Transverse colon (tissue), 4 donors: ENCODE data around the gene NECAB2. TPM values are rescaled to one million over a fixed set of nuclear protein-coding genes. Genes with fewer than 3 reads are reported as not detected.

ENCODE experiments used
- DNase-seq: peaks from one replicate; pipeline ENCODE4 v3.0.0-alpha.2; 2019
- H3K27ac ChIP-seq, 4 donors: fragments of 200-600 bp; sonication (generic); 2 replicates each; pipeline ENCODE4 v1.5.1; 2016 to 2018; ENCODE audit warnings: inconsistent platforms in 4 of 4
- H3K27me3 ChIP-seq: fragments of 200-600 bp; sonication (generic); 2 replicates; pipeline ENCODE4 v1.5.1; 2017; ENCODE audit warnings: inconsistent platforms
- H3K36me3 ChIP-seq, 4 donors: fragments of 200-600 bp; sonication (generic); 2 replicates each; pipeline ENCODE4 v1.5.1; 2017 to 2019; ENCODE audit warnings: inconsistent platforms in 4 of 4
- H3K4me1 ChIP-seq, 4 donors: fragments of 200-600 bp; sonication (generic); 2 replicates each; pipeline ENCODE4 v1.5.1; 2017 to 2020; ENCODE audit warnings: inconsistent platforms in 4 of 4
- H3K4me3 ChIP-seq, 4 donors: fragments of 200-600 bp; sonication (generic); 1 replicate in 1 of 4; 2 replicates in 3 of 4; pipeline versions ENCODE4 v1.5.1 to v1.6.1; 2017 to 2019; ENCODE audit warnings: inconsistent platforms in 4 of 4
- H3K9me3 ChIP-seq, 2 donors: fragments of 200-600 bp; sonication (generic); 2 replicates each; pipeline ENCODE4 v1.5.1; 2017 to 2019; ENCODE audit warnings: inconsistent platforms in 2 of 2
- EP300 ChIP-seq: sonication (generic); formaldehyde crosslinking; IDR thresholded peaks from one replicate; pipeline ENCODE4 v1.6.1; 2017; ENCODE audit warnings: antibody characterized with exemption, low read depth
- POLR2A ChIP-seq: fragments of 450-650 bp; IDR thresholded peaks from one replicate; pipeline ENCODE4 v1.6.1; 2016; ENCODE audit warnings: antibody characterized with exemption, mild to moderate bottlenecking, moderate library complexity
- POLR2AphosphoS5 ChIP-seq, 3 donors: sonication (generic); formaldehyde crosslinking; IDR thresholded peaks; one replicate each; pipeline ENCODE4 v1.6.1; 2016; ENCODE audit warnings: antibody characterized with exemption in 3 of 3
- WGBS, 2 donors: methylation state at CpG; one replicate each; pipeline ENCODE4 v1.1.5; 2018; ENCODE audit warnings: low coverage in 1 of 2; 5-methylcytosine and 5-hydroxymethylcytosine counted together
- in situ Hi-C, 4 donors: fragments of 200-750 bp; cut with MboI; loops; one replicate each; pipeline versions ENCODE4 v1.15.0 to v1.15.1; 2017; ENCODE audit warnings: low sequenced_read_pairs in 3 of 4, low pct_ligation_motif_present in 1 of 4, low pct_unique_long_range_greater_than_20kb in 1 of 4
- intact Hi-C: fragments of 100-400 bp; cut with DNase I; formaldehyde crosslinking; loops from one replicate; pipeline ENCODE4 v1.15.1; 2023; ENCODE audit warnings: low total_unique reads
- total RNA-seq, 4 donors: library from RNA; depleted of rRNA; stranded (reverse); fragments of >200 nt; gene quantifications; one replicate each; pipeline ENCODE4 v1.1.0, GENCODE V29; 2016
- TF ChIP-seq, protein P1 (sequence below), 5 experiments: fragments of 200-600 bp in 3 of 5; fragments of 450-650 bp in 2 of 5; sonication (generic) in 3 of 5; IDR thresholded peaks; 1 replicate in 2 of 5; 2 replicates in 3 of 5; pipeline ENCODE4 v1.5.1; 2016 to 2017; ENCODE audit warnings: antibody characterized with exemption in 5 of 5, inconsistent platforms in 3 of 5, mild to moderate bottlenecking in 2 of 5, moderate library complexity in 1 of 5

The NECAB2 gene
- total RNA-seq, 4 donors from 2014 or later: 0.41 TPM; not detected in 3

DNA sequence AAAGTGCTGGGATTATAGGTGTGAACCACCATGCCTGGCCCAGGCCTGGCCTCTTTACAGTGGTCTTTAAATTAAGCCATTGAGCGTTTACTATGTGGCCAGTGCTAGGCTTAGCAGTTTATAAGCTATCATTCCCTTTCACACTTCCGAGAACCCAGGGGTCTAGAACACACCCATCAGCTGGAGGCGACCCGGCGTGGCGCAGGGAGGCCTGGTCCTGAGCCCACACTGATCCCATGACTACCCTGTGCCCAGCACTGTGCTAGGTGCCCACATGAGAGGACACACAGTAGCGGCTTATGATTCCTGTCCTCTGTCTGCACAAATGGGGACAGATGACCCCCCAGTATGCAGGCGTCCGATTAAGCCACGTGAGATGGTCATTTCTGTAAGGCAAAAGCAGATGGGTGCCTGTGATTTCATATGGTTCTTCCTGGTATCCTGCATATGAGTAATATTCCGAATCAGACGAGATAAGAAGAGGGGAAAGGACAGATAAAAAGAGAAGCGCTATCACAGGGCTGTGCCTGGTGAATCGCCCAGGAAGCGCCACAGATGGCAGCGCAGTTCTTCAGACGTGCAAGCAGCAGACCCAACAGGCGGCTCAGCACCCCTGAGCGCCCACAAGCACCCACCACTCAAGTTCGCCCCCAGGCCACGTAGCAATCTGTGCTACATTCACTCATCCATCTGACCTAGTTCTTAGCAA lies 9.8 kb upstream of the NECAB2 start:
- Histone ChIP-seq H3K9me3 (no peaks in the 10 kb centered on the region), H3K27me3 (no peaks in the 10 kb centered on the region), H3K27ac (no peak overlapping the region), H3K4me1 (peaks cover 5 to 21% (median 13%) of the 10 kb centered on the region in 4 donors), H3K36me3 (peaks cover 0 to 4% (median 0%) of the 10 kb centered on the region in 4 donors), H3K4me3 (no peak overlapping the region)
- no peak for DNase-seq
- in situ Hi-C loops (loop anchor here in 3 of 4 donors (25.0 kb wide), 3 partner anchors 104 to 529 kb away; partner anchors contain the start of genes ADAD2 (in 1 of the 3) and TAF1C (in 1 of the 3)), intact Hi-C loops (loop anchor here (10.0 kb wide), 1 partner anchor 133 kb away; no protein-coding TSS in a partner anchor)
- 60 to 86% methylated on average over 3 to 21 of the region's 21 CpGs for WGBS, 2 donors
- TF ChIP-seq POLR2A (no peak), EP300 (no peak), POLR2AphosphoS5 (IDR thresholded peaks at IDR 0.05) (no peak)
- TF ChIP-seq, protein P1, sequence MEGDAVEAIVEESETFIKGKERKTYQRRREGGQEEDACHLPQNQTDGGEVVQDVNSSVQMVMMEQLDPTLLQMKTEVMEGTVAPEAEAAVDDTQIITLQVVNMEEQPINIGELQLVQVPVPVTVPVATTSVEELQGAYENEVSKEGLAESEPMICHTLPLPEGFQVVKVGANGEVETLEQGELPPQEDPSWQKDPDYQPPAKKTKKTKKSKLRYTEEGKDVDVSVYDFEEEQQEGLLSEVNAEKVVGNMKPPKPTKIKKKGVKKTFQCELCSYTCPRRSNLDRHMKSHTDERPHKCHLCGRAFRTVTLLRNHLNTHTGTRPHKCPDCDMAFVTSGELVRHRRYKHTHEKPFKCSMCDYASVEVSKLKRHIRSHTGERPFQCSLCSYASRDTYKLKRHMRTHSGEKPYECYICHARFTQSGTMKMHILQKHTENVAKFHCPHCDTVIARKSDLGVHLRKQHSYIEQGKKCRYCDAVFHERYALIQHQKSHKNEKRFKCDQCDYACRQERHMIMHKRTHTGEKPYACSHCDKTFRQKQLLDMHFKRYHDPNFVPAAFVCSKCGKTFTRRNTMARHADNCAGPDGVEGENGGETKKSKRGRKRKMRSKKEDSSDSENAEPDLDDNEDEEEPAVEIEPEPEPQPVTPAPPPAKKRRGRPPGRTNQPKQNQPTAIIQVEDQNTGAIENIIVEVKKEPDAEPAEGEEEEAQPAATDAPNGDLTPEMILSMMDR (IDR thresholded peaks at IDR 0.05): no peak

DNA sequence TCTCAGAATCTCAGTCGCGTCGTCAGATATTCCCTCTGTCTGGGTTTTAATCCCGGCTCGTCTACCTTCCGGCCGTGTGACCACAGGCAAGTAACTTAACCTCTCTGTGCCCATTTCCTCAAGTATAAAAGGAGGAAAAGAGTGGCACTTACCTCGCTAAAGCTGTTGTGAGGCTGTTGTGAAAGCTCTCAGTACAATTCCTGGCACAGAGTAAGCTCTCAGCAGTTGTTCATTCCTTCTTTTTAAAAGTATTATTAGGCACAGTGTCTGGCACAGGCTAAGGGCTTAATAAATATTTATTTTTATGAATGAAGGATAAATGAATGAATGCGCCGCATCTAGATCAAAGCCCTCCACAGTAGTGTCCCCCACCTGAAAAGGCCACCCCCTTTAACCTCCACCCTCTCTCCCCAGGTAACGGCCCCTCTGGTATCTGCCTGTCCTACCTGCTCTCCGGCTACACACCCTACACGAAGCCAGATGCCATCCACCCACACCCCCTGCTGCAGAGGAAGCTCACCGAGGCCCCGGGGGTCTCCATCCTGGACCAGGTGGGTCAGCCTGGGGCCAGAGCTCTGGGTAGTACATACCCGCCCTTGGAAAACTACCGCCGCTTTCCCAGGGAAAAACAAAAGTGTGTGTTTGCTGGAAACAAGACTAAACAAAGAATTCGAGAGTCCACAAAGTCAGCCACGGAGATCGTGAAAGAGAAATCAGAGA lies 9.0 kb upstream of the NECAB2 start:
- Histone ChIP-seq H3K9me3 (no peaks in the 10 kb centered on the region), H3K27ac (no peak overlapping the region), H3K4me1 (peaks cover 0 to 14% (median 7%) of the 10 kb centered on the region in 4 donors), H3K27me3 (no peaks in the 10 kb centered on the region), H3K4me3 (no peak overlapping the region), H3K36me3 (peaks cover 0 to 4% (median 0%) of the 10 kb centered on the region in 4 donors)
- in situ Hi-C loops: loop anchor here in 3 of 4 donors (25.0 kb wide), 3 partner anchors 103 to 528 kb away; partner anchors contain the start of genes ADAD2 (in 1 of the 3) and TAF1C (in 1 of the 3)
- 78 to 82% methylated on average over 7 to 21 of the region's 21 CpGs for WGBS, 2 donors
- TF ChIP-seq EP300 (no peak), POLR2A (no peak), POLR2AphosphoS5 (IDR thresholded peaks at IDR 0.05) (no peak)
- TF ChIP-seq, protein P1 (IDR thresholded peaks at IDR 0.05): no peak
- DNase-seq: no peak
- intact Hi-C loops: loop anchor here (10.0 kb wide), 1 partner anchor 134 kb away; no protein-coding TSS in a partner anchor

DNA sequence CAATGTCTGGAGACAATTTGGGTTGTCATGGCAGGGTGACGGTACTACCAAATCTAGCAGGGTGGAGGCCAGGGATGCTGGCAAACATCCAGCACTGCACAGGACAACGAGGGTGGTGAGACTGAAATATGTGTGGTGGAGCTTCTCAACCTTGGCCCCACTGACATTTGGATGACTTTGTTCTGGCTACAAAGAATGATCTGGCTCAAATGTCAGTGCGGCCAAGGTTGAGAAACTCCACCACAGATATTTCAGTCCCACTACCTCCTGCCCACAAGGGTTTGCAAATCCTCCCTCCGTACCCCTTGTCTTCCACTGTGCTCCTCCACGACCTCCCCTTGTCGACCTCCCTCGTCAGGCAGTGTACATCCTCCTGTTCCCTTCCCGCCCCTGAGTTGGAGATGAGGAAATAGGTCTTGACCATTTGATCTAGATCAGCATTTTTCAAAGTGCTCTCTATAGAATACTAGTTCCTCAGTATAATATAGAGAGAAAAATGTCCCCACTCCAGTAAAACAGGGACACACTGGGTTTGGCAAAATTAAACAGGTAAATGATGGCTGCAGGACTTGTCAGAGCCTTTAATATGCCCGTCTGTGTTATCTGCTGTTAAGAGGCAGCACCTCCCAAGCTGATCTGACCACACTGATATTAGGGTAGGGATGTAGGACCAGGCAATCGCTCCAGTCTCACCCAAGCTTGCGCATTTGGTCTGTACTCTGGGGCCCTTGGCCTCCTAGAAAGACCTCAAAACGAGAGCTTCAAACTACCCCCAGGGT lies 8.2 kb upstream of the NECAB2 start:
- WGBS, 2 donors: 83% methylated on average over 12 of the region's 12 CpGs; no CpG with 5 or more reads in 1 of the 2 donors
- H3K9me3 ChIP-seq: no peaks in the 10 kb centered on the region
- no peaks in the 10 kb centered on the region for H3K27me3 ChIP-seq
- intact Hi-C loops (loop anchor here (5.0 to 10.0 kb wide), 2 partner anchors 102 to 135 kb away; no protein-coding TSS in a partner anchor), in situ Hi-C loops (loop anchor here in 3 of 4 donors (25.0 kb wide), 3 partner anchors 102 to 527 kb away; partner anchors contain the start of genes ADAD2 (in 1 of the 3) and TAF1C (in 1 of the 3))
- no peak for DNase-seq
- H3K27ac ChIP-seq: no peak overlapping the region
- peaks cover 0 to 5% (median under 1%) of the 10 kb centered on the region in 4 donors for H3K4me1 ChIP-seq
- H3K36me3 ChIP-seq: peaks cover 0 to 4% (median 0%) of the 10 kb centered on the region in 4 donors
- no peak overlapping the region for H3K4me3 ChIP-seq
- TF ChIP-seq POLR2A: no peak
- TF ChIP-seq POLR2AphosphoS5 (IDR thresholded peaks at IDR 0.05): no peak
- TF ChIP-seq, protein P1 (IDR thresholded peaks at IDR 0.05): no peak
- no peak for TF ChIP-seq EP300
